Aorta (tissue), 5 donors: ENCODE measurements around the gene SUZ12. TPM values are rescaled to one million over a fixed set of nuclear protein-coding genes. Genes with fewer than 3 reads are reported as not detected.
"Not testable (repeated sequence)": the region's sequence is repeated elsewhere in the genome, so short reads cannot be mapped to it uniquely, and the experiment has no call there.

Experiments
- ATAC-seq: fragments of 200-7000 bp; cut with Tn5 transposase; one replicate; pipeline ENCODE4 v1.9.1; 2022; ENCODE audit warnings: moderate library complexity; ENCODE audit not compliant: low FRiP score
- DNase-seq, 2 donors: peaks; one replicate each; pipeline ENCODE4 v3.0.0-alpha.2; 2020
- H3K27ac ChIP-seq, 2 donors: one replicate each; pipeline ENCODE4 v1.5.1; 2013; ENCODE audit warnings: low read length in 2 of 2, mild to moderate bottlenecking in 2 of 2, moderate library complexity in 2 of 2, control low read depth in 1 of 2, inconsistent platforms in 1 of 2, low read depth in 1 of 2
- H3K27me3 ChIP-seq, 2 donors: one replicate each; pipeline ENCODE4 v1.6.1; 2013; ENCODE audit warnings: control low read depth in 1 of 2, low read length in 1 of 2, mild to moderate bottlenecking in 1 of 2, moderate library complexity in 1 of 2; ENCODE audit not compliant: insufficient read depth in 2 of 2, control insufficient read depth in 1 of 2
- H3K36me3 ChIP-seq, 2 donors: one replicate each; pipeline ENCODE4 v1.6.1; 2013; ENCODE audit warnings: control low read depth in 1 of 2, low read length in 1 of 2, mild to moderate bottlenecking in 1 of 2; ENCODE audit not compliant: insufficient read depth in 2 of 2, control insufficient read depth in 1 of 2
- H3K4me1 ChIP-seq, 2 donors: one replicate each; pipeline ENCODE4 v1.6.1; 2013; ENCODE audit warnings: low read length in 2 of 2, control low read depth in 1 of 2, mild to moderate bottlenecking in 1 of 2, moderate library complexity in 1 of 2; ENCODE audit not compliant: insufficient read depth in 2 of 2, control insufficient read depth in 1 of 2
- H3K4me3 ChIP-seq, 2 donors: one replicate each; pipeline ENCODE4 v1.5.1; 2013; ENCODE audit warnings: low read length in 2 of 2, control low read depth in 1 of 2, mild to moderate bottlenecking in 1 of 2
- H3K9me3 ChIP-seq: one replicate; pipeline ENCODE4 v1.6.1; 2013; ENCODE audit warnings: mild to moderate bottlenecking, low read length; ENCODE audit not compliant: control insufficient read depth
- WGBS, 2 donors: extraction: QIAGEN DNeasy Blood & Tissue Kit; methylation state at CpG; one replicate each; pipeline ENCODE4 v1.1.7; 2013; 5-methylcytosine and 5-hydroxymethylcytosine counted together
- intact Hi-C, 2 donors: fragments of 100-400 bp; cut with DNase I; formaldehyde crosslinking; loops; one replicate each; pipeline versions ENCODE4 v1.14.2 to v1.15.0; 2022
- polyA plus RNA-seq, 2 donors: library from polyadenylated mRNA; stranded (reverse); fragments of 200-250 nt; gene quantifications; one replicate each; pipeline ENCODE4 v1.2.3, GENCODE V29; 2013
- total RNA-seq, 2 donors: library from RNA; stranded (reverse); fragmentation: NEBNext Ultra II Directional; extraction: Animal tissue kit (Norgen Biotek cat#: 25700); gene quantifications; one replicate each; pipeline ENCODE4 v1.2.1, GENCODE V29; 2021
- donor health status: healthy with polysubstance abuse.
- donor health status: Bipolar disorder and iron deficiency.
- donor health status: DM: no; HTN: no; CAD: no.
- donor health status: DM: no; HTN: no; CAD: no.
- donor health status: DM: yes; HTN: yes; CAD: no.

The SUZ12 gene
- total and polyA plus RNA-seq, 4 donors = 8.9 to 20.1 (median 13.9) TPM

DNA sequence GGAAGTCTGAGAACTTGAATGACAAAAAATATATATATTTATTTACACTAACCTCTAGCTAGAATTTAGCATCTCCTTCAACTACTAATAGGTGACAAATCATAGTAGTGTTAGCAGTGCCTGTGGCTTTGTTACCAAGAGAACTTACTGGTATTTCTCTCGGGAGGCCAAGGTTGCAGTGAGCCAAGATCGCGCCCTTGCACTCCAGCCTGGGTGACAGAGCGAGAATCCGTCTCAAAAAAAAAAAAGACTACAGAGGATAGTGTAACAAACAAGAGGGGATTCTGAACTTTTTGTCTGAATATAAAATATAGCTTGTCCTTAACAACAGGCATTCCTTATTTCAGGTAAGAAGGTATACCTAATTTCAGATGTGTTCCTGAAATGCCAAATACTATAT lies 1.3 kb upstream of the SUZ12 start:
- no peak for DNase-seq
- ATAC-seq = no peak
- Histone ChIP-seq H3K27me3 (no peaks in the 10 kb centered on the region), H3K27ac (no peak overlapping the region), H3K4me1 (no peaks in the 10 kb centered on the region), H3K9me3 (no peaks in the 10 kb centered on the region), H3K4me3 (no peak overlapping the region), H3K36me3 (no peaks in the 10 kb centered on the region)
- intact Hi-C loops = no loop called here
- 92 to 94% methylated on average over 5 of the region's 5 CpGs for WGBS, 2 donors

DNA sequence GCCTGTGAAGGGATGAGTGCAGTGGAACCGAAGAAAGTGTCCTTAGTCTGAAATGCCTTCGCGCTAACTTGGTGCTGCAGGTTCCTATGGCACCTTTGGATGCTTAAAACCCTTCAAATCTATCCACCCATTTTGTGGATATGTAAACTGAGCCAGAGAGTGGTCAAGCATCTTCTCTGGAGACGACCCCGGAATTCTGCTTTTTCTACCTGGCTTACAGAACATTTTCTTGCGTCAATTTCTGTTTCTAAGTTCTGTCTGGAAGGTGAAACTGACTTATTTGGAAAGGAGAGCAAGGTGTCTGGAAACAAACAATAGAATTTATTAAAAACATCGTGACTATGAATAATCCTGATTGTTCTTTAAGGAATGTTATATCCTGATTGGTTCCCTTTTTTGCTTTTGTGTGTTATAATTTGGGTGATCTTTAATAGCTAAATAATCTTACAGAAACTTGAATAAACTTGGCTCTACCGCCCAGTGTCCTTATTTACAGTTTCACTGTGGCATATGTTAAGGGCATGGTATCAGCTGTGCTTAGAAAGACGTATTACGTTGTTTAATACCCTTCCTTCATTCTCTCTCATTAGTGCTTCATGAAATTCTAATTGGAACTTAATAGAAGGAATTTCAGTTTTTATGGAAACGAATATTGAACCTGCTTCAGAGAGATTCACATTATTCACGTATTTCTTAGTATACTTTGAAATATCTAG lies 1.3 kb downstream of the SUZ12 start:
- DNase-seq, H3K4me1 ChIP-seq, intact Hi-C loops, H3K36me3 ChIP-seq, H3K27ac ChIP-seq, ATAC-seq, H3K27me3 ChIP-seq, H3K9me3 ChIP-seq: not testable (repeated sequence)
- WGBS, 2 donors = 6 to 8% methylated on average over 9 of the region's 12 CpGs
- H3K4me3 ChIP-seq = peak overlapping the region; percentile 31 to 34

DNA sequence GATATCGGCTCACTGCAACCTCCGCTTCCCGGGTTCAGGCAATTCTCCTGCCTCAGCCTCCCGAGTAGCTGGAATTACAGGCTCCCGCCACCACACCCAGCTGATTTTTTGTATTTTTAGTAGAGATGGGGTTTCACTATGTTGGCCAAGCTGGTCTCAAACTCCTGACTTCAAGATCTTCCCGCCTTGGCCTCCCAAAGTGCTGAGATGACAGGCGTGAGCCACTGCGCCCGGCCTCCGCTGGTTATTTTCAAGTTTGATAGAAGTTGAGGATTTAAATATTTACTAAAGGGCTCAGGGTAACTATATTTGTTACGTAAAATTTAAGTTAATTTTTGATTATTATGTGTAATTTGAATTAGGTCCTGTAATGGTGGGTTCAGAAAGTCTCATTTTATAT lies 5.1 kb downstream of the SUZ12 start:
- ATAC-seq, H3K36me3 ChIP-seq, H3K4me3 ChIP-seq, H3K27ac ChIP-seq, intact Hi-C loops, H3K27me3 ChIP-seq, H3K4me1 ChIP-seq, H3K9me3 ChIP-seq: not testable (repeated sequence)
- 97 to 99% methylated on average over 11 of the region's 11 CpGs for WGBS, 2 donors
- DNase-seq = peak in 1 of 2 donors; percentile 57

DNA sequence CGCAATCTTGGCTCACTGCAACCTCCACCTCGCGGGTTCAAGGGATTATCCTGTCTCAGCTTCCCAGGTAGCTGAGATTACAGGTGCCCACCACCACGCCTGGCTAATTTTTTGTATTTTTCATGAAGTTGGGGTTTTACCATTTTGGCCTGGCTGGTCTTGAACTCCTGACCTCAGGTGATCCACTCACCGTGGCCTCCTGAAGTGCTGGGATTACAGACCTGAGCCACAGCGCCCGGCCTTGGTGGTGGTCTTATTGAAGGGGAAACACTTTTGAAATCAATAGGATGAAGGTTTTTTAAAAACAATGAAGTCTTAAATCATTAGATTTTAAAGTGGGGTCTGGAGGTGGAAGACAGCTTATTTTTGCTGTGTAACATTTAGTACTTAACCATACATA lies 5.6 kb downstream of the SUZ12 start:
- H3K9me3 ChIP-seq, H3K4me3 ChIP-seq, H3K36me3 ChIP-seq, ATAC-seq, intact Hi-C loops, H3K4me1 ChIP-seq, H3K27me3 ChIP-seq, DNase-seq, H3K27ac ChIP-seq: not testable (repeated sequence)
- 95 to 97% methylated on average over 7 of the region's 7 CpGs for WGBS, 2 donors

DNA sequence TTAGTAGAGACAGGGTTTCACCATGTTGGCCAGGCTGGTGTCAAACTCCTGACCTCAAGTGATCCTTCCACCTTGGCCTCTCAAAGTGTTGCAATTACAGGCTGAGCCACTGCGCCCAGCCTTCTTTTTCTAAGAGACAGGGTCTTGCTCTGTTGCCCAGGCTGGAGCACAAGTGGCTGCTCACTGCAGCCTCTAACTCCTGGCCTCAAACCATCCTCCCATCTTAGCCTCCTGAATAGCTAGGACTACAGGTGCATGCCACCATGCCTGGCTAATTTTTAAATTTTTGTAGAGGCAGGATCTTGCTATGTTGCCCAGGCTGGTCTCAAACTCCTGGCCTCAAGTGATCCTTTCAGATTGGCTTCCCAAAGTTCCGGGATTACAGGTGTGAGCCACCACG lies 15.1 kb downstream of the SUZ12 start:
- H3K27me3 ChIP-seq, H3K9me3 ChIP-seq, H3K4me3 ChIP-seq, H3K4me1 ChIP-seq, H3K36me3 ChIP-seq, intact Hi-C loops, ATAC-seq, DNase-seq, H3K27ac ChIP-seq: not testable (repeated sequence)
- WGBS, 2 donors = 94 to 98% methylated on average over 3 of the region's 3 CpGs

DNA sequence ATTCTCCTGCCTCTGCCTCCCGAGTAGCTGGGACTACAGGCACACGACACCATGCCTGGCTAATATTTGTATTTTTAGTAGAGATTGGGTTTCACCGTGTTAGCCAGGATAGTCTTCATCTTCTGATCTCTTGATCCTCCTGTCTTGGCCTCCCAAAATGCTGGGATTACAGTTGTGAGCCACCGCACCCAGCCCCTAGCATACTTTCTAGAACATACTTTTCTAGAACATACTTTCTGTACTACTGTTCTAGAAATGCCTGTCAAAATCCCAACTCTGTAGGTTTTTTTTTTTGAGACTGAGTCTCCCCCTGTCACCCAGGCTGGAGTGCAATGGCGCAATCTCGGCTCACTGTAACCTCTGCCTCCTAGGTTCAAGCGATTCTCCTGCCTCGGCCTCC lies 27.3 kb downstream of the SUZ12 start:
- ATAC-seq, DNase-seq, H3K4me3 ChIP-seq, intact Hi-C loops, H3K9me3 ChIP-seq, H3K27me3 ChIP-seq, H3K4me1 ChIP-seq, H3K27ac ChIP-seq, H3K36me3 ChIP-seq: not testable (repeated sequence)
- 95 to 96% methylated on average over 8 of the region's 8 CpGs for WGBS, 2 donors

DNA sequence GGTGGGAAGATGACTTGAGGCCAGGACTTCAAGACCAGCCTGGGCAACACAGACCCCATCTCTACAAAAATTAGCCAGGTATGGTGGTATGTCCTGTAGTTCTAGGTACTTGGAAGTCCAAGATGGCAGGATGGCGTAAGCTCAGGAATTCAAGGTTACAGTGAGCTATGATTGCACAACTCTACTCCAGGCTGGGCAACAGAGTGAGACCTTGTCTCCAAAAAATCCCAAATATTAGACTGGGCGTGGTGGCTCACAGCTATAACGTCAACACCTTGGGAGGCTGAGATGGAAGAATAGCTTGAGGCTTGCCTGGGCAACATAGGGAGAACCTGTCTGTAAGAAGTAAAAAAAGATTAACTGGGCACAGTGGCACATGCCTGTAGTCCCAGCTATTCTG lies 30.8 kb downstream of the SUZ12 start:
- no peak for ATAC-seq
- H3K4me1 ChIP-seq = no peaks in the 10 kb centered on the region
- H3K9me3 ChIP-seq = no peaks in the 10 kb centered on the region
- intact Hi-C loops = no loop called here
- no peak overlapping the region for H3K4me3 ChIP-seq
- H3K27me3 ChIP-seq = no peaks in the 10 kb centered on the region
- H3K27ac ChIP-seq = no peak overlapping the region
- no peaks in the 10 kb centered on the region for H3K36me3 ChIP-seq
- WGBS, 2 donors = 95% methylated on average over 3 of the region's 3 CpGs
- DNase-seq = no peak

DNA sequence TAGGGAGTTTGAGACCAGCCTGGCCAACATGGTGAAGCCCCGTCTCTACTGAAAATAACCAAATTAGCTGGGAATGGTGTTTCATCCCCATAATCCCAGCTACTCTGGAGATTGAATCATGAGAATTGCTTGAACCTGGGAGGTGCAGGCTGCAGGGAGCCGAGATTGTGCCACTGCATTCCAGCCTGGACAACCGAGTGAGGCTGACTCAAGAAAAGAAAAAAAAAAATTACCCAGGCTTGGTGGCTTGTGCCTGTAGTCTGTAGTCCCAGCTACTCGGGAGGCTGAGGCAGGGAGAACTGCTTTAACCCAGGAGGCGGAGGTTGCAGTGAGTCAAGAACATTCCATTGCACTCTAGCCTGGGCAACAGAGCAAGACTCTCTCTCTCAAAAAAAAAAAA lies 33.6 kb downstream of the SUZ12 start:
- H3K27me3 ChIP-seq, H3K27ac ChIP-seq, H3K4me3 ChIP-seq, ATAC-seq, H3K9me3 ChIP-seq, H3K4me1 ChIP-seq, H3K36me3 ChIP-seq, DNase-seq, intact Hi-C loops: not testable (repeated sequence)
- 45 to 46% methylated on average over 5 of the region's 5 CpGs for WGBS, 2 donors

DNA sequence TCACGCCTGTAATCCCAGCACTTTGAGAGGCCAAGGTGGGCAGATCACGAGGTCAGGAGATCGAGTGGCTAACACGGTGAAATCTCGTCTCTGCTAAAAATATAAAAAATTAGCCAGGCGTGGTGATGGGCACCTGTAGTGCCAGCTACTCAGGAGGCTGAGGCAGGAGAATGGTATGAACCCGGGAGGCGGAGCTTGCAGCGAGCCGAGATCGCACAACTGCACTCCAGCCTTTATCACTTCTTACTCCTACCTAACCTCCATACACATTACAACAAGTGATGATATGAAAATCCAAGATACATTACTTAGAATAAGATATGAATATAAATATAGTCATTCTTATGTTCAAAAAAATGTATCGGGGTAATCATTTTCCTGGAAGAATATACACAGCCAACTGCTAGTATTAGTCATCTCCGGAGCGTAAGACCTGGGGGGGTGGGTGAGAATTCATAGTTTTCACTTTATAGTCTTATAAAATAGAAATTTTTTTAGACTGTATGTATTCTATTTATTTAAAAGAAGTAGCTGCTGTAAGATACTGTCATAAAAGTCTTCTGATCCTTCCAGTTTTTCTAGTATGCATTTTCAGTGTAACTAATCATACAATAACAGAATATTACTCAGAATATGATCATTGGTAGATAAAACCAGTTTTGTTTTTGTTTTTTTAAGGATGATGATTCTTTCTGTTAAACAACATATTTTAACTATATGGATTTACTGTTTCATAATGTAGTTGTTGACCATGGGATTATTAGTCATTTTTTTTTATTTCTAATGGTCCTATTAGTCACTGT lies 37.7 kb downstream of the SUZ12 start:
- H3K4me1 ChIP-seq, H3K36me3 ChIP-seq, intact Hi-C loops, H3K4me3 ChIP-seq, DNase-seq, H3K27ac ChIP-seq, ATAC-seq, H3K27me3 ChIP-seq, H3K9me3 ChIP-seq: not testable (repeated sequence)
- 83 to 91% methylated on average over 14 of the region's 14 CpGs for WGBS, 2 donors
